PC-3 (cell line): Measurements from ENCODE around the gene ITSN1. TPM values are rescaled to one million over a fixed set of nuclear protein-coding genes. Genes with fewer than 3 reads are reported as not detected.
"Not testable (repeated sequence)": the region's sequence is repeated elsewhere in the genome, so short reads cannot be mapped to it uniquely, and the experiment has no call there.

ENCODE experiments used
- ATAC-seq: fragments of 200-7000 bp; cut with Tn5 transposase; 2 replicates; pipeline ENCODE4 v1.9.1; 2020; ENCODE audit warnings: mild to moderate bottlenecking, moderate library complexity
- BruUV-seq: library from RNA; stranded (reverse); fragments of 400-500 nt; replicated peaks from 2 replicates; lab custom pipeline; 2021; lab: Mats Ljungman, UMichigan
- CTCF ChIA-PET: fragments of 300-600 bp; sonication (Branson Sonifier 250); formaldehyde crosslinking; loops from one replicate; lab custom pipeline; 2022; ENCODE audit warnings: antibody characterized with exemption; lab: Charles Lee
- POLR2A ChIA-PET: fragments of 300-600 bp; sonication (Branson Sonifier 250); formaldehyde crosslinking; loops from one replicate; lab custom pipeline; 2022; ENCODE audit warnings: antibody characterized with exemption; ENCODE audit not compliant: unreplicated experiment; lab: Charles Lee
- DNase-seq: peaks from one replicate; pipeline ENCODE4 v3.0.0-alpha.2; 2015
- H2AFZ ChIP-seq: fragments of 300-600 bp; sonication (generic); 2 replicates; pipeline ENCODE4 v1.6.0; 2016; ENCODE audit warnings: antibody characterized with exemption, low read length
- H3F3A ChIP-seq: fragments of 300-600 bp; sonication (generic); one replicate; pipeline ENCODE4 v1.6.0; 2017; ENCODE audit warnings: antibody characterized with exemption, low read length, control low read depth, mild to moderate bottlenecking; ENCODE audit not compliant: unreplicated experiment
- H3K27ac ChIP-seq: fragments of 300-600 bp; sonication (generic); 2 replicates; pipeline ENCODE4 v1.5.1; 2016; ENCODE audit warnings: mild to moderate bottlenecking, low read length
- H3K27me3 ChIP-seq: fragments of 300-600 bp; sonication (generic); 2 replicates; pipeline ENCODE4 v1.6.1; 2016; ENCODE audit warnings: low read length, mixed read lengths
- H3K36me3 ChIP-seq: fragments of 300-600 bp; sonication (generic); 2 replicates; pipeline ENCODE4 v1.6.1; 2016; ENCODE audit warnings: low read depth, mixed run types, low read length, mixed read lengths
- H3K4me1 ChIP-seq: fragments of 300-600 bp; sonication (generic); 2 replicates; pipeline ENCODE4 v1.5.1; 2016; ENCODE audit warnings: low read length; ENCODE audit not compliant: insufficient read depth
- H3K4me2 ChIP-seq: fragments of 300-600 bp; sonication (generic); 2 replicates; pipeline ENCODE4 v1.6.0; 2016; ENCODE audit warnings: low read length
- H3K4me3 ChIP-seq: fragments of 300-600 bp; sonication (generic); 2 replicates; pipeline ENCODE4 v1.5.1; 2016; ENCODE audit warnings: mild to moderate bottlenecking, low read length, mixed read lengths
- H3K79me2 ChIP-seq: fragments of 300-600 bp; sonication (generic); 2 replicates; pipeline ENCODE4 v1.6.1; 2017; ENCODE audit warnings: low read length, mixed read lengths
- H3K9ac ChIP-seq: fragments of 300-600 bp; sonication (generic); 2 replicates; pipeline ENCODE4 v1.6.0; 2016; ENCODE audit warnings: mild to moderate bottlenecking, low read length
- H3K9me2 ChIP-seq: fragments of 300-600 bp; sonication (generic); replicated peaks from 2 replicates; pipeline ENCODE4 v1.6.1; 2016; ENCODE audit warnings: mixed run types, low read length, mixed read lengths
- H3K9me3 ChIP-seq: fragments of 300-600 bp; sonication (generic); 2 replicates; pipeline ENCODE4 v1.6.1; 2016; ENCODE audit warnings: low read length, mixed read lengths
- H4K20me1 ChIP-seq: fragments of 300-600 bp; sonication (generic); 2 replicates; pipeline ENCODE4 v1.6.1; 2016; ENCODE audit warnings: low read length, mixed read lengths
- CTCF ChIP-seq: fragments of 300-600 bp; sonication (generic); conservative IDR thresholded peaks from 2 replicates; pipeline ENCODE4 v1.5.1; 2017; ENCODE audit warnings: antibody characterized with exemption, low read depth, mild to moderate bottlenecking, low read length
- EZH2 ChIP-seq: fragments of 300-600 bp; sonication (generic); IDR thresholded peaks from one replicate; pipeline ENCODE4 v1.6.1; 2017; ENCODE audit warnings: antibody characterized with exemption, mild to moderate bottlenecking, low read length; ENCODE audit not compliant: unreplicated experiment
- EZH2phosphoT487 ChIP-seq: fragments of 300-600 bp; sonication (generic); IDR thresholded peaks from 2 replicates; pipeline ENCODE4 v1.6.1; 2018; ENCODE audit warnings: mild to moderate bottlenecking, antibody characterized with exemption, low read length, borderline replicate concordance
- intact Hi-C: fragments of 100-400 bp; cut with micrococcal nuclease; formaldehyde crosslinking; loops from 2 replicates; pipeline ENCODE4 v1.9.0; 2023
- total RNA-seq: library from RNA; depleted of rRNA; stranded (reverse); fragments of >200 nt; gene quantifications from 2 replicates; pipeline ENCODE4 v1.2.3, GENCODE V29; 2014

The ITSN1 gene
- total RNA-seq, 1 experiment from 2014 or later: 45.6 TPM

GRCh38 chr21:33618407-33618806, 23.9 kb upstream of the ITSN1 start:
- H3K27ac ChIP-seq: no peak overlapping the region
- no peaks in the 10 kb centered on the region for H3K79me2 ChIP-seq
- H3K9ac ChIP-seq: no peak overlapping the region
- no peaks in the 10 kb centered on the region for H4K20me1 ChIP-seq
- H3F3A ChIP-seq: no peaks in the 10 kb centered on the region
- ATAC-seq: no peak
- TF ChIP-seq EZH2phosphoT487 (no peak), CTCF (no peak), EZH2 (no peak)
- BruUV-seq: no TSS peak
- H3K9me3 ChIP-seq: no peaks in the 10 kb centered on the region
- no peak overlapping the region for H3K4me2 ChIP-seq
- no peak for DNase-seq
- no peaks in the 10 kb centered on the region for H3K4me1 ChIP-seq
- intact Hi-C loops: no loop called here
- no peaks in the 10 kb centered on the region for H3K9me2 ChIP-seq
- H3K36me3 ChIP-seq: peaks cover 9% of the 10 kb centered on the region; the same call in 1 of the 2 replicates
- H3K27me3 ChIP-seq: no peaks in the 10 kb centered on the region
- H3K4me3 ChIP-seq: no peak overlapping the region
- ChIA-PET CTCF (no interaction called here), POLR2A (no interaction called here)
- H2AFZ ChIP-seq: no peak overlapping the region

- BruUV-seq: no TSS peak
- no peak overlapping the region for H3K9ac ChIP-seq
- ATAC-seq (no peak), DNase-seq (no peak)
- TF ChIP-seq EZH2: no peak
- no peak for TF ChIP-seq CTCF
- no peak for TF ChIP-seq EZH2phosphoT487
- no peak overlapping the region for H3K4me3 ChIP-seq
- H3F3A ChIP-seq: no peaks in the 10 kb centered on the region
- H3K36me3 ChIP-seq: peaks cover 10% of the 10 kb centered on the region
- H2AFZ ChIP-seq: no peak overlapping the region
- no peak overlapping the region for H3K4me2 ChIP-seq
- no peaks in the 10 kb centered on the region for H3K79me2 ChIP-seq
- H3K27ac ChIP-seq: no peak overlapping the region
- H3K4me1 ChIP-seq: no peaks in the 10 kb centered on the region
- H3K27me3 ChIP-seq: no peaks in the 10 kb centered on the region
- no peaks in the 10 kb centered on the region for H3K9me3 ChIP-seq
- no peaks in the 10 kb centered on the region for H3K9me2 ChIP-seq
- ChIA-PET CTCF (interaction anchor here (1.3 kb wide), 1 partner anchor 14 kb away, joined by 4 read pairs; no protein-coding TSS in a partner anchor), POLR2A (no interaction called here)
- H4K20me1 ChIP-seq: no peaks in the 10 kb centered on the region
- intact Hi-C loops: no loop called here
Measured at GRCh38 chr21:33619726-33620125, 22.6 kb upstream of the ITSN1 start.

- no peak for TF ChIP-seq EZH2
- TF ChIP-seq CTCF: no peak
- TF ChIP-seq EZH2phosphoT487: no peak
- H3K36me3 ChIP-seq: peaks cover 10% of the 10 kb centered on the region
- no peaks in the 10 kb centered on the region for H3K79me2 ChIP-seq
- intact Hi-C loops: no loop called here
- no peaks in the 10 kb centered on the region for H3K9me3 ChIP-seq
- BruUV-seq: no TSS peak
- H3K9me2 ChIP-seq: no peaks in the 10 kb centered on the region
- H3K4me2 ChIP-seq: no peak overlapping the region
- no peaks in the 10 kb centered on the region for H3K4me1 ChIP-seq
- H3K4me3 ChIP-seq: no peak overlapping the region
- DNase-seq: no peak
- no peaks in the 10 kb centered on the region for H3K27me3 ChIP-seq
- no peak overlapping the region for H3K9ac ChIP-seq
- no peak overlapping the region for H3K27ac ChIP-seq
- no peak for ATAC-seq
- ChIA-PET POLR2A (no interaction called here), CTCF (interaction anchor here (0.6 to 0.8 kb wide), 2 partner anchors 16 to 1099 kb away, joined by 3 to 6 read pairs; no protein-coding TSS in a partner anchor)
- H4K20me1 ChIP-seq: no peaks in the 10 kb centered on the region
- no peak overlapping the region for H2AFZ ChIP-seq
- no peaks in the 10 kb centered on the region for H3F3A ChIP-seq
Measured at GRCh38 chr21:33622253-33622652, 20.0 kb upstream of the ITSN1 start.

GRCh38 chr21:33626151-33626550, 16.1 kb upstream of the ITSN1 start:
- H3K9me2 ChIP-seq, H3F3A ChIP-seq, H3K4me2 ChIP-seq, intact Hi-C loops, H3K79me2 ChIP-seq, POLR2A ChIA-PET, H4K20me1 ChIP-seq, H3K27ac ChIP-seq, H3K4me1 ChIP-seq, H3K4me3 ChIP-seq, CTCF ChIA-PET, ATAC-seq, H3K27me3 ChIP-seq, DNase-seq, H3K9ac ChIP-seq, H2AFZ ChIP-seq, H3K9me3 ChIP-seq, BruUV-seq: not testable (repeated sequence)
- peaks cover 13% of the 10 kb centered on the region for H3K36me3 ChIP-seq
